H1 (cell line): ENCODE data around the gene SLX4IP. TPM values are rescaled to one million over a fixed set of nuclear protein-coding genes. Genes with fewer than 3 reads are reported as not detected.

Experiments
- BRCA1 ChIP-seq: IDR thresholded peaks from 2 replicates; pipeline ENCODE4 v1.6.1; 2012; ENCODE audit warnings: low read depth, low read length, improper control_type of control experiment
- CTBP2 ChIP-seq: IDR thresholded peaks from 2 replicates; pipeline ENCODE4 v1.7.0; 2011; ENCODE audit warnings: borderline replicate concordance, mild to moderate bottlenecking, moderate library complexity, mixed read lengths, low read length; ENCODE audit not compliant: insufficient read depth, insufficient read length
- EZH2 ChIP-seq: fragments of 200-600 bp; sonication (generic); IDR thresholded peaks from 2 replicates; pipeline ENCODE4 v1.7.1; 2012; ENCODE audit warnings: low read depth, mild to moderate bottlenecking, moderate library complexity, low read length, inconsistent platforms; ENCODE audit not compliant: severe bottlenecking
- RFX5 ChIP-seq: IDR thresholded peaks from 2 replicates; pipeline ENCODE4 v1.6.1; 2011; ENCODE audit warnings: low read depth, low read length, improper control_type of control experiment, borderline replicate concordance
- SIX5 ChIP-seq: IDR thresholded peaks from 2 replicates; pipeline ENCODE4 v1.6.1; 2011; ENCODE audit warnings: mild to moderate bottlenecking, low read depth, low read length
- TEAD4 ChIP-seq: IDR thresholded peaks from 2 replicates; pipeline ENCODE4 v1.6.1; 2012; ENCODE audit warnings: low read depth, low read length, inconsistent platforms, mixed read lengths
- polyA plus RNA-seq, 7 experiments: library from polyadenylated mRNA; depleted of rRNA in 3 of 7; stranded (reverse) in 5 of 7; unstranded in 2 of 7; fragments of >200 nt in 5 of 7; fragments of 200-250 nt in 2 of 7; gene quantifications; 1 replicate in 5 of 7; 2 replicates in 1 of 7; 4 replicates in 1 of 7; pipeline versions ENCODE4 v1.2.1 to v1.2.3, GENCODE V29; 2011 to 2013; ENCODE audit warnings: missing spikeins in 2 of 7, mixed read lengths in 2 of 7
- total RNA-seq: library from RNA; stranded (reverse); fragmentation: NEBNext Ultra II Directional; extraction: Animal tissue kit (Norgen Biotek cat#: 25700); gene quantifications from 2 replicates; pipeline ENCODE4 v1.2.1, GENCODE V29; 2021

Gene SLX4IP
- total and polyA plus RNA-seq, 2 of the 8 experiments (the other 6 are each of a cell fraction or from before 2014, with no cell fraction given) = 2.4 to 8.7 TPM

DNA sequence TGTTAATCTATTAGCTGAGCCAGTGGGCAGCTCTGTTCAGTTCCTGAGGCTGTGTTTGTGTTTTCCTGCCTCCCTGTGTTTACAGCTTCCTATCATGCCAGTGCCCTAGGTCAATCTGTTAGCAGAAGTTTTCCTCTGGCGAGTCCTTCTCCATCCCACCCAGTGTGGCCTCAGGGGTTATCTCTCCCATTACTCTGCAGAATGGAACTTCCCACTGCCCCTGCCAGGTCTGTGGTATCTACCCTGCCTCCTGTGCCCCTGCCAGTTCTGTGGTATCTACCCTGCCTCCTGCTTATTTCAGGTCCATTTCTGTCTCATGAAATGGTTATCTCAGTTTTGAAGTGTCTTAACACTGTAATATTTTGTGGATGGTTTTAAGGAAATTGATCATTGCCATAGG is 63.1 kb downstream of the SLX4IP start (continued):
- no peak for TF ChIP-seq TEAD4
- no peak for TF ChIP-seq CTBP2
- TF ChIP-seq BRCA1 = no peak
- no peak for TF ChIP-seq RFX5
- no peak for TF ChIP-seq EZH2
- TF ChIP-seq SIX5 = no peak
